GM12891 (cell line): ENCODE measurements around the gene LPIN1. TPM values are rescaled to one million over a fixed set of nuclear protein-coding genes. Genes with fewer than 3 reads are reported as not detected.
A peak's percentile ranks its signal among the peaks of the same experiment; 100 is the strongest.

Experiments used
- DNase-seq: peaks from one replicate; pipeline ENCODE4 v3.0.0; 2011; ENCODE audit warnings: low spot score; ENCODE audit not compliant: insufficient read length
- FAIRE-seq: peaks from 2 replicates; lab custom pipeline; 2011; peaks lifted over from hg19 to GRCh38; lab: Jason Lieb, UNC
- PAX5 ChIP-seq: IDR thresholded peaks from 2 replicates; pipeline ENCODE4 v1.6.1; 2011; ENCODE audit warnings: low read length, moderate library complexity, mild to moderate bottlenecking; ENCODE audit not compliant: insufficient read depth, severe bottlenecking
- POLR2A ChIP-seq: IDR thresholded peaks from 2 replicates; pipeline ENCODE4 v1.6.1; 2011; ENCODE audit warnings: low read depth, low read length, control low read depth
- POLR2AphosphoS5 ChIP-seq: IDR thresholded peaks from 2 replicates; pipeline ENCODE4 v1.6.1; 2011; ENCODE audit warnings: low read depth, low read length, control low read depth
- POU2F2 ChIP-seq: IDR thresholded peaks from 2 replicates; pipeline ENCODE4 v1.6.1; 2011; ENCODE audit warnings: low read depth, mild to moderate bottlenecking, control low read depth, low read length, moderate library complexity
- SPI1 ChIP-seq: IDR thresholded peaks from 2 replicates; pipeline ENCODE4 v1.6.1; 2011; ENCODE audit warnings: low read depth, low read length, control low read depth
- TAF1 ChIP-seq: IDR thresholded peaks from 2 replicates; pipeline ENCODE4 v1.6.1; 2011; ENCODE audit warnings: low read depth, low read length, control low read depth
- polyA plus RNA-seq: library from polyadenylated mRNA; unstranded; fragments of >200 nt; gene quantifications from one replicate; pipeline ENCODE4 v1.2.1, GENCODE V29; 2012; ENCODE audit warnings: low read depth, missing spikeins, inconsistent platforms; ENCODE audit not compliant: missing spikeins

LPIN1 gene
- 11.1 TPM for polyA plus RNA-seq

GRCh38 chr2:11746376-11746806, at the start of gene LPIN1:
LPIN1 (plus strand) TSS chr2:11746632; CDS start chr2:11765542, 18,910 bp downstream.
- peak; percentile 64; the same call in 1 of the 2 replicates for TF ChIP-seq TAF1
- TF ChIP-seq PAX5 = no peak
- 0 out of 2 replicates have a peak, but pooled peaks have one; percentile 34 for TF ChIP-seq POLR2A
- no peak for TF ChIP-seq POLR2AphosphoS5
- TF ChIP-seq POU2F2 = no peak
- TF ChIP-seq SPI1 = no peak
- FAIRE-seq (peak; percentile 48), DNase-seq (peak; percentile 87)

DNA sequence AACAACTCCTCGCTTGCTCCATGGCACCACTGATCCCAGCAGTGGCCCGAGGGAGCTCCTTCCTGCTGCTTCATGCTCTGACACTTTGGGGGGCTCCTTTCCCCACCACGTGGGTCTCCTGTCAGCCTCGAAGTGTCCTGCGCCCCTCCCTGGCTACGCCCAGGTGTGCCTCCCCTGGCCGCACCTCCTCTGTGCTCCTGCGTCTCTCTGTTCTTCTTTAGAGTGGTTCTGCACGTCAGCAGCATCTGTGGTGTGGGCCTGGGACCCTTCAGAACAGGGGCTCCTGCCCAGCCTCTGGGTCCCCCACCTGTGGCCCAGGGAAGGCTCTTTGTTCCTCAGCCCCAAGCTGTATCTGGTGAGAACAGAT, 49.7 kb upstream of the LPIN1 start:
- FAIRE-seq = no peak
- no peak for DNase-seq
- TF ChIP-seq TAF1 = no peak
- TF ChIP-seq SPI1 = no peak
- no peak for TF ChIP-seq POLR2AphosphoS5
- TF ChIP-seq POU2F2 = no peak
- no peak for TF ChIP-seq POLR2A
- TF ChIP-seq PAX5 = no peak

DNA sequence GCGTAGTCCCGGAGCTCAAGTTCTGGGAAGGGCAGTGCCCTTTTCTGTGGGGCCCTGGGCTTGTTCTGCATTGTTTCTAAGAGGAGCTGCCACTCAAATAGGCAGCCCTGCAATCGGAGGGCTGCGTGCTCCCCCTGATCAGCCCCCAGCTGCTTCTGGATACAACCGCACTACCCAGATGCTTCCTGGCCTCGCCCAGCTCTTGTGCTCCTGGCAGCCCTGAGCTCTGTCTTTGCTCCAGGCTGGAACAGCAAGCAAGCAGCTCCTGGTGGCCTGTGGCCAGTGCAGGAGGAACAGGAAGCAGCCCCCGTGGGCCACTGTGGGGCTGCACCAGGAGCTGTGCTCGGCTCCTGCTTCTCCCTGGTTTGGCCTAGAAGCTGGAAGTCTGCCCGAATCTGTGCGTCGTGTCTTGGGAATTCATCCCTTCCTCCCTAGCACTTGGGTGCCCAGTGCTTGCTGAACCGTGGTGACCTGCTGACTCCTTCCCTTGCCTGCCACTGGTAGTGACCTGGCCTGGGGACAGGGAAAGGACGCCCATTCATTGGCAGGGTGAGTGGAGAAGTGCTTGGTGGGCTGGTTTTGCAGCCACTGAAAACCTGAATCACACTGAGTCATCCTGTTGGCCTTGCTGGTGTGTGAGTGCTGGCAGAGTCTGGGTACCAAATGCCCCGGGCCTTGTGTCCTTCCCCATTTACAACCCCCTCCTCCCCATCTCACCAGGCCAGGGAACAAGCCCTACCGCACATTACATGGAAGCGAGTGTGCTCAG, 49.1 kb upstream of the LPIN1 start:
- no peak for DNase-seq
- FAIRE-seq = no peak
- TF ChIP-seq POU2F2 (no peak), POLR2AphosphoS5 (no peak), SPI1 (no peak), POLR2A (no peak), TAF1 (no peak), PAX5 (no peak)

GRCh38 chr2:11698009-11698922, 48.2 kb upstream of the LPIN1 start:
- TF ChIP-seq POLR2A (no peak), POU2F2 (no peak), POLR2AphosphoS5 (no peak), PAX5 (no peak), TAF1 (no peak), SPI1 (no peak)
- DNase-seq (no peak), FAIRE-seq (no peak)

DNA sequence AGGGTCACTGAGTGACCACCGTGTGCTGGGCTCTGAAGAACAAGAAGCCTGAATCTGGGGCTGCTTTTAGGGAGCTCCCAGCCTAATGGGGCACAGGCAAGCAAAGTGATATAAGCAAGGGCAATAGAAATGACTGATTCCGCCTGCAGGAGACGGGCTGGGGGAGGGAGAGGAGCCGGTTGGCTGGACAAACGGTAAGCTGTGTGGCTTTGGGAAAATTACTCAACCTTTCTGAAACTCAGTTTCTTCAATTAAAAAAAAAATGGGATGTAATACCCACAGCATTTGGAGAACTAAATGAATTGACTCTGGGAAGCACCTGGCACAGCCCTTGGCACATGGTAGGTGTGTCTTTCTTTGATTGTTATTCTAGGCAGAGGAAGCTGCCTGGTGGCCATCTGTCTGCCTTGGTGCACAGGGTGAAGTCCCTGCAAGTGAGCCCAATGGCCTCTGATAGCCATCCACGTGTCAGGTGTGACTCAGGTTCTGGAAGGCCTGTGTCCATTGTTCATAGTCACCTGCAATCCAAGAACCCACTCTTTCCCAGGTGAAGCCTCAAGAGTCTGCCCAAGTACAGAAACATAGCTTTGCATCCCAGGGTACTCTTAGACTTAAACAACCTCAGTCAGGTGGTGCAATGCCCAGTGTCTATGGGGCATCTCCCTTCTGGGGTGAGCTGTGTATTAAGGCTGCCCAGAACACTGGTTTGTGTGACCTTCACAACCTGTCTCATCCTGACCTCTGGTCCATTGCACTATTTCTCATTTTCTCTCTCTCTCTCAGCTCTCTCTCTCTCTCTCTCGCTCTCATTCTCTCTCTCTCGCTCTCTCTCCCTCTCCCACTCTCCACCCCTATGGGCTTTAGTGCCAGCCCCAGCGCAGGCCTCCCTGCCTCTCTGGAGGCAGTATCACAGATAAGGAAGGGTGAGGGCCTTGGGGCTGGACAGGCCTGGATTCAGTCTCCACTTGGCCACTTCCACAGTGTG, 46.5 kb upstream of the LPIN1 start:
- FAIRE-seq (no peak), DNase-seq (no peak)
- TF ChIP-seq SPI1 (no peak), PAX5 (no peak), TAF1 (no peak), POLR2A (no peak), POU2F2 (no peak), POLR2AphosphoS5 (no peak)

DNA sequence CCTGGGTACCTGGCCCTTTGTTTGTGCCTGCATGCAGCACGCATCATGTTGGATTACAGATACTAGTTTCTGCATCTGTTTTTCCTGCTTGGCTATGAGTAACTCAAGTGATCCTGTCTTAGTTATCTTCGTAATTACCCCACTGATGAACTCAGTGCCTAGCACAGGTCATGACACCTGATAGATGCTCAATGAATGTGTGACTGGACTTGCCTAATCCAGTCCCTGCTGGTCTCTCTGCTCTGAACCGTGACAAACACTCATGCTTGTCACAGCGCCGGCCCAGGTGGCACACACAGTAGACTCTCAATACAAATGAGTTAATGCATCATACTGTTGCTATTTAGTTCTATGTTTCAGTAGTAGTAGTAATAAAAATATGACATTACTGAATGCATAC, 45.2 kb upstream of the LPIN1 start:
- DNase-seq (no peak), FAIRE-seq (no peak)
- TF ChIP-seq SPI1 = no peak
- TF ChIP-seq POLR2A = no peak
- no peak for TF ChIP-seq POLR2AphosphoS5
- TF ChIP-seq POU2F2 = no peak
- TF ChIP-seq TAF1 = no peak
- TF ChIP-seq PAX5 = no peak

GRCh38 chr2:11701751-11702301, 44.6 kb upstream of the LPIN1 start:
- no peak for FAIRE-seq
- TF ChIP-seq POU2F2 (no peak), POLR2A (no peak), POLR2AphosphoS5 (no peak), TAF1 (no peak), SPI1 (no peak), PAX5 (no peak)
- DNase-seq = no peak

- FAIRE-seq = no peak
- DNase-seq = no peak
- TF ChIP-seq POLR2AphosphoS5 = no peak
- TF ChIP-seq SPI1 = no peak
- TF ChIP-seq POU2F2 = no peak
- TF ChIP-seq POLR2A = no peak
- no peak for TF ChIP-seq PAX5
- TF ChIP-seq TAF1 = no peak
Observed at GRCh38 chr2:11702946-11703345, 43.5 kb upstream of the LPIN1 start.
